HG03469 (cell line): ENCODE results near the gene TSC1.
"Not testable (repeated sequence)": the region's sequence is repeated elsewhere in the genome, so short reads cannot be mapped to it uniquely, and the experiment has no call there.

Experiments used
- ATAC-seq: cut with Tn5 transposase; IDR thresholded peaks from one replicate; pipeline ENCODE4 v1.9.1; 2021; ENCODE audit warnings: mild to moderate bottlenecking, moderate library complexity, moderate number of reproducible peaks; ENCODE audit not compliant: unreplicated experiment

The TSC1 gene

GRCh38 chr9:132978112-132978450, 33.7 kb upstream of the TSC1 start:
- ATAC-seq, result no peak

GRCh38 chr9:132976571-132976970, 32.2 kb upstream of the TSC1 start:
- no peak for ATAC-seq

GRCh38 chr9:132975961-132976360, 31.5 kb upstream of the TSC1 start:
- ATAC-seq, result no peak

GRCh38 chr9:132973713-132974112, 29.3 kb upstream of the TSC1 start:
- ATAC-seq, result no peak

GRCh38 chr9:132973166-132973565, 28.8 kb upstream of the TSC1 start:
- no peak for ATAC-seq

- no peak for ATAC-seq
Measured at GRCh38 chr9:132970324-132971062, 26.1 kb upstream of the TSC1 start.

- ATAC-seq, result no peak
Measured at GRCh38 chr9:132969783-132970182, 25.4 kb upstream of the TSC1 start.

- ATAC-seq, result not testable (repeated sequence)
Measured at GRCh38 chr9:132967908-132968307, 23.5 kb upstream of the TSC1 start.

- ATAC-seq, result no peak
Measured at GRCh38 chr9:132965478-132965877, 21.1 kb upstream of the TSC1 start.

- ATAC-seq, result no peak
Measured at GRCh38 chr9:132961002-132961401, 16.6 kb upstream of the TSC1 start.

- no peak for ATAC-seq
Measured at GRCh38 chr9:132957805-132958204, 13.4 kb upstream of the TSC1 start.

GRCh38 chr9:132955768-132956167, 11.4 kb upstream of the TSC1 start:
- ATAC-seq, result no peak

GRCh38 chr9:132955123-132955522, 10.7 kb upstream of the TSC1 start:
- no peak for ATAC-seq

- ATAC-seq, result no peak
Measured at GRCh38 chr9:132949709-132950108, 5.3 kb upstream of the TSC1 start.

GRCh38 chr9:132948482-132949050, 4.2 kb upstream of the TSC1 start:
- no peak for ATAC-seq

GRCh38 chr9:132947756-132948155, 3.3 kb upstream of the TSC1 start:
- no peak for ATAC-seq

GRCh38 chr9:132946631-132947295, 2.3 kb upstream of the TSC1 start:
- ATAC-seq, result no peak

- ATAC-seq, result no peak
Measured at GRCh38 chr9:132946211-132946610, 1.8 kb upstream of the TSC1 start.

- ATAC-seq, result no peak
Measured at GRCh38 chr9:132945186-132946130, 1.0 kb upstream of the TSC1 start.

- no peak for ATAC-seq
Measured at GRCh38 chr9:132943651-132944293, 644 bp downstream of the TSC1 start.
